ENCODE measurements around the gene ANKS1B. TPM values are rescaled to one million over a fixed set of nuclear protein-coding genes. Genes with fewer than 3 reads are reported as not detected.
"Not testable (repeated sequence)": the region's sequence is repeated elsewhere in the genome, so short reads cannot be mapped to it uniquely, and the experiment has no call there.

The ANKS1B gene
- total RNA-seq, 1 donor from 2014 or later: 2.4 TPM

- H3K27ac ChIP-seq (ENCODE audit: low read depth, low read length): no peak overlapping the region
- no peak for DNase-seq (ENCODE audit: low read depth)
- Mint-ChIP-seq H3K36me3 (ENCODE audit: low read depth, unreplicated experiment) (no peaks in the 10 kb centered on the region), H3K4me3 (ENCODE audit: unreplicated experiment) (no peak overlapping the region), H3K4me1 (ENCODE audit: low read depth, unreplicated experiment) (peaks cover 1% of the 10 kb centered on the region), H3K27me3 (ENCODE audit: low read depth, unreplicated experiment) (no peaks in the 10 kb centered on the region), H3K27ac (ENCODE audit: unreplicated experiment) (no peak overlapping the region), H3K9me3 (ENCODE audit: unreplicated experiment) (no peaks in the 10 kb centered on the region)
- H3K4me3 ChIP-seq (ENCODE audit: insufficient read depth, low read depth, low read length): no peak overlapping the region
- H3K4me2 ChIP-seq (ENCODE audit: low read length): no peak overlapping the region
- no peaks in the 10 kb centered on the region for H4K20me1 ChIP-seq (ENCODE audit: insufficient read depth, low read length)
- H2AFZ ChIP-seq (ENCODE audit: low read depth, low read length): no peak overlapping the region
- H3K79me2 ChIP-seq (ENCODE audit: insufficient read depth, low read length): no peaks in the 10 kb centered on the region
- no peak for FAIRE-seq
- no peaks in the 10 kb centered on the region for H3K9me3 ChIP-seq (ENCODE audit: insufficient read depth, low read depth, low read length)
- H3K27me3 ChIP-seq (ENCODE audit: insufficient read depth, low read length): no peaks in the 10 kb centered on the region
- no peaks in the 10 kb centered on the region for H3K4me1 ChIP-seq (ENCODE audit: insufficient read depth, low read length)
- H3K9ac ChIP-seq (ENCODE audit: low read length): no peak overlapping the region
- no peak for TF ChIP-seq EZH2 (IDR thresholded peaks at IDR 0.05; ENCODE audit: insufficient read depth, low read length)
- no peak for TF ChIP-seq CTCF (IDR thresholded peaks at IDR 0.05; ENCODE audit: insufficient read depth, low read depth, low read length)
- no peaks in the 10 kb centered on the region for H3K36me3 ChIP-seq (ENCODE audit: insufficient read depth, low read length)
Measured at GRCh38 chr12:98970950-98971349, 1013.8 kb downstream of the ANKS1B start.

- Histone ChIP-seq H3K27me3 (ENCODE audit: insufficient read depth, low read length) (no peaks in the 10 kb centered on the region), H3K4me3 (ENCODE audit: insufficient read depth, low read depth, low read length) (no peak overlapping the region), H4K20me1 (ENCODE audit: insufficient read depth, low read length) (no peaks in the 10 kb centered on the region), H3K79me2 (ENCODE audit: insufficient read depth, low read length) (no peaks in the 10 kb centered on the region), H3K27ac (ENCODE audit: low read depth, low read length) (no peak overlapping the region), H3K4me2 (ENCODE audit: low read length) (no peak overlapping the region), H3K4me1 (ENCODE audit: insufficient read depth, low read length) (no peaks in the 10 kb centered on the region), H3K9me3 (ENCODE audit: insufficient read depth, low read depth, low read length) (no peaks in the 10 kb centered on the region), H3K36me3 (ENCODE audit: insufficient read depth, low read length) (no peaks in the 10 kb centered on the region), H3K9ac (ENCODE audit: low read length) (no peak overlapping the region), H2AFZ (ENCODE audit: low read depth, low read length) (no peak overlapping the region)
- H3K36me3 Mint-ChIP-seq (ENCODE audit: low read depth, unreplicated experiment): no peaks in the 10 kb centered on the region
- FAIRE-seq (no peak), DNase-seq (ENCODE audit: low read depth) (no peak)
- peaks cover 3% of the 10 kb centered on the region for H3K9me3 Mint-ChIP-seq (ENCODE audit: unreplicated experiment)
- H3K4me3 Mint-ChIP-seq (ENCODE audit: unreplicated experiment): no peak overlapping the region
- TF ChIP-seq EZH2 (IDR thresholded peaks at IDR 0.05; ENCODE audit: insufficient read depth, low read length) (no peak), CTCF (IDR thresholded peaks at IDR 0.05; ENCODE audit: insufficient read depth, low read depth, low read length) (no peak)
- no peak overlapping the region for H3K27ac Mint-ChIP-seq (ENCODE audit: unreplicated experiment)
- H3K27me3 Mint-ChIP-seq (ENCODE audit: low read depth, unreplicated experiment): no peaks in the 10 kb centered on the region
- no peaks in the 10 kb centered on the region for H3K4me1 Mint-ChIP-seq (ENCODE audit: low read depth, unreplicated experiment)
Measured at GRCh38 chr12:98970210-98970609, 1014.5 kb downstream of the ANKS1B start.

DNA sequence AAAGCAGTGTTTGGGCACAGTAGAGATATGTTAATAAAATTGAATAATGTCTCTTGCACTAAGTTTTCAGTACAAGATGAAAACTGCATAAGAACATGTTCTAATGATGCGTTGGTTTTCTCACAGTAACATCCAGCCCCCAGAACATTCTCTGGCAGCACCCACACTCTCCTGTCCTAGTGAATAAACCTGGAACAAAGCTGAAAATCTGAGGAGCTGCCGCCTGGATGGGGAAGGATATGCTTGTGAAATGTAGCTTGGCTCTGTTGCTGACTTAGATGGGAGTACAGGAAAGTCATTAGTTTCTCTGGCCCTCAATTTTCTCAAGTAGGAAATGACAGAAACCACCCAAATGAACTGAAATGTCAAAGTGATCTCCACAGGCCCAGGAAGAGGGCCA is 1015.8 kb downstream of the ANKS1B start:
- no peak overlapping the region for H2AFZ ChIP-seq (ENCODE audit: low read depth, low read length)
- no peak overlapping the region for H3K4me3 ChIP-seq (ENCODE audit: insufficient read depth, low read depth, low read length)
- H4K20me1 ChIP-seq (ENCODE audit: insufficient read depth, low read length): no peaks in the 10 kb centered on the region
- H3K36me3 ChIP-seq (ENCODE audit: insufficient read depth, low read length): no peaks in the 10 kb centered on the region
- FAIRE-seq (no peak), DNase-seq (ENCODE audit: low read depth) (no peak)
- no peaks in the 10 kb centered on the region for H3K36me3 Mint-ChIP-seq (ENCODE audit: low read depth, unreplicated experiment)
- H3K79me2 ChIP-seq (ENCODE audit: insufficient read depth, low read length): no peaks in the 10 kb centered on the region
- H3K9ac ChIP-seq (ENCODE audit: low read length): no peak overlapping the region
- no peak overlapping the region for H3K4me2 ChIP-seq (ENCODE audit: low read length)
- peaks cover 3% of the 10 kb centered on the region for H3K9me3 Mint-ChIP-seq (ENCODE audit: unreplicated experiment)
- H3K4me3 Mint-ChIP-seq (ENCODE audit: unreplicated experiment): no peak overlapping the region
- H3K27ac ChIP-seq (ENCODE audit: low read depth, low read length): no peak overlapping the region
- no peaks in the 10 kb centered on the region for H3K4me1 ChIP-seq (ENCODE audit: insufficient read depth, low read length)
- H3K9me3 ChIP-seq (ENCODE audit: insufficient read depth, low read depth, low read length): no peaks in the 10 kb centered on the region
- no peak overlapping the region for H3K27ac Mint-ChIP-seq (ENCODE audit: unreplicated experiment)
- H3K4me1 Mint-ChIP-seq (ENCODE audit: low read depth, unreplicated experiment): no peaks in the 10 kb centered on the region
- no peaks in the 10 kb centered on the region for H3K27me3 Mint-ChIP-seq (ENCODE audit: low read depth, unreplicated experiment)
- H3K27me3 ChIP-seq (ENCODE audit: insufficient read depth, low read length): no peaks in the 10 kb centered on the region
- no peak for TF ChIP-seq EZH2 (IDR thresholded peaks at IDR 0.05; ENCODE audit: insufficient read depth, low read length)
- TF ChIP-seq CTCF (IDR thresholded peaks at IDR 0.05; ENCODE audit: insufficient read depth, low read depth, low read length): no peak

GRCh38 chr12:98957135-98957534 is 1027.6 kb downstream of the ANKS1B start:
- FAIRE-seq; H2AFZ ChIP-seq (ENCODE audit: low read depth, low read length); H3K4me1 ChIP-seq (ENCODE audit: insufficient read depth, low read length); H3K27ac ChIP-seq (ENCODE audit: low read depth, low read length); H3K79me2 ChIP-seq (ENCODE audit: insufficient read depth, low read length); H3K27me3 Mint-ChIP-seq (ENCODE audit: low read depth, unreplicated experiment); H3K4me3 Mint-ChIP-seq (ENCODE audit: unreplicated experiment); H3K4me1 Mint-ChIP-seq (ENCODE audit: low read depth, unreplicated experiment); H3K9me3 ChIP-seq (ENCODE audit: insufficient read depth, low read depth, low read length); H3K9me3 Mint-ChIP-seq (ENCODE audit: unreplicated experiment); H3K27ac Mint-ChIP-seq (ENCODE audit: unreplicated experiment); H3K4me2 ChIP-seq (ENCODE audit: low read length); H3K4me3 ChIP-seq (ENCODE audit: insufficient read depth, low read depth, low read length); H4K20me1 ChIP-seq (ENCODE audit: insufficient read depth, low read length); DNase-seq (ENCODE audit: low read depth); H3K36me3 ChIP-seq (ENCODE audit: insufficient read depth, low read length); H3K36me3 Mint-ChIP-seq (ENCODE audit: low read depth, unreplicated experiment); H3K27me3 ChIP-seq (ENCODE audit: insufficient read depth, low read length); H3K9ac ChIP-seq (ENCODE audit: low read length): not testable (repeated sequence)
